Left ventricle myocardium inferior (tissue), 1 donor: ENCODE measurements around the gene GNAQ. TPM values are rescaled to one million over a fixed set of nuclear protein-coding genes. Genes with fewer than 3 reads are reported as not detected.

Experiments used
- DNase-seq: peaks from one replicate; pipeline ENCODE4 v3.0.0-alpha.2; 2020
- H3K27ac ChIP-seq: fragments of 200-600 bp; replicated peaks from 2 replicates; pipeline ENCODE4 v1.8.0; 2021
- H3K27me3 ChIP-seq: fragments of 200-600 bp; 2 replicates; pipeline ENCODE4 v1.8.0; 2021; ENCODE audit warnings: low read depth
- H3K36me3 ChIP-seq: fragments of 200-600 bp; 2 replicates; pipeline ENCODE4 v1.8.0; 2021
- H3K4me1 ChIP-seq: fragments of 200-600 bp; 2 replicates; pipeline ENCODE4 v1.8.0; 2021
- H3K4me3 ChIP-seq: fragments of 200-600 bp; 2 replicates; pipeline ENCODE4 v1.8.0; 2021; ENCODE audit warnings: mild to moderate bottlenecking, moderate library complexity
- H3K9me3 ChIP-seq: fragments of 200-600 bp; replicated peaks from 2 replicates; pipeline ENCODE4 v1.8.0; 2021
- CTCF ChIP-seq: fragments of 200-600 bp; IDR thresholded peaks from 2 replicates; pipeline ENCODE4 v1.8.0; 2021; ENCODE audit warnings: antibody characterized with exemption, mild to moderate bottlenecking, borderline replicate concordance
- intact Hi-C: fragments of 100-400 bp; cut with micrococcal nuclease; formaldehyde crosslinking; loops from one replicate; pipeline ENCODE4 v1.11.0; 2022
- total RNA-seq: library from RNA; stranded (reverse); fragmentation: NEBNext Ultra II Directional; extraction: Animal tissue kit (Norgen Biotek cat#: 25700); gene quantifications from one replicate; pipeline ENCODE4 v1.2.1, GENCODE V29; 2021
- donor health status: DM: no; HTN: yes; CAD: no; lungs with severe emphysema.

GNAQ gene
- total RNA-seq, 1 donor from 2014 or later: 15.2 TPM

- intact Hi-C loops: no loop called here
- H3K4me3 ChIP-seq: no peak overlapping the region
- H3K27ac ChIP-seq: no peak overlapping the region
- H3K36me3 ChIP-seq: no peaks in the 10 kb centered on the region
- DNase-seq: no peak
- TF ChIP-seq CTCF: no peak
- H3K4me1 ChIP-seq: peaks cover 13% of the 10 kb centered on the region
- peaks cover 6% of the 10 kb centered on the region for H3K9me3 ChIP-seq
- no peaks in the 10 kb centered on the region for H3K27me3 ChIP-seq
These were observed 275.2 kb downstream of the GNAQ start for GRCh38 chr9:77756449-77756848.

- Histone ChIP-seq H3K27me3 (no peaks in the 10 kb centered on the region), H3K27ac (no peak overlapping the region), H3K4me1 (peaks cover 23% of the 10 kb centered on the region), H3K9me3 (peaks cover 6% of the 10 kb centered on the region), H3K4me3 (no peak overlapping the region), H3K36me3 (no peaks in the 10 kb centered on the region)
- no peak for DNase-seq
- TF ChIP-seq CTCF: no peak
- intact Hi-C loops: loop anchor here (5.0 kb wide), 1 partner anchor 296 kb away; no protein-coding TSS in a partner anchor
These were observed 278.4 kb downstream of the GNAQ start for GRCh38 chr9:77753180-77753579.

GRCh38 chr9:77752554-77752953 is 279.1 kb downstream of the GNAQ start:
- no peak for TF ChIP-seq CTCF
- peak overlapping the region; percentile 14 for H3K27ac ChIP-seq
- intact Hi-C loops: loop anchor here (5.0 kb wide), 1 partner anchor 295 kb away; no protein-coding TSS in a partner anchor

GRCh38 chr9:77751341-77752091 is 280.1 kb downstream of the GNAQ start:
- Histone ChIP-seq H3K36me3 (no peaks in the 10 kb centered on the region), H3K9me3 (peaks cover 2% of the 10 kb centered on the region), H3K27me3 (no peaks in the 10 kb centered on the region), H3K4me3 (no peak overlapping the region), H3K4me1 (peaks cover 23% of the 10 kb centered on the region), H3K27ac (peak overlapping the region; percentile 14)
- no peak for DNase-seq
- TF ChIP-seq CTCF: peak; percentile 64
- intact Hi-C loops: loop anchor here (5.0 kb wide), 1 partner anchor 294 kb away; no protein-coding TSS in a partner anchor

More at GRCh38 chr9:77752554-77752953, 279.1 kb downstream of the GNAQ start:
- Histone ChIP-seq H3K9me3 (peaks cover 6% of the 10 kb centered on the region), H3K4me3 (no peak overlapping the region), H3K4me1 (peaks cover 23% of the 10 kb centered on the region), H3K36me3 (no peaks in the 10 kb centered on the region), H3K27me3 (no peaks in the 10 kb centered on the region)
- no peak for DNase-seq

- peaks cover 23% of the 10 kb centered on the region for H3K4me1 ChIP-seq
- TF ChIP-seq CTCF: no peak
- intact Hi-C loops: loop anchor here (5.0 kb wide), 1 partner anchor 294 kb away; no protein-coding TSS in a partner anchor
- peak overlapping the region; percentile 14 for H3K27ac ChIP-seq
- H3K4me3 ChIP-seq: no peak overlapping the region
- DNase-seq: no peak
- no peaks in the 10 kb centered on the region for H3K27me3 ChIP-seq
- H3K9me3 ChIP-seq: no peaks in the 10 kb centered on the region
- H3K36me3 ChIP-seq: no peaks in the 10 kb centered on the region
These were observed 280.6 kb downstream of the GNAQ start for GRCh38 chr9:77750981-77751340.
